K562 (cell line): ENCODE measurements around the gene PLEKHG4B. TPM values are rescaled to one million over a fixed set of nuclear protein-coding genes. Genes with fewer than 3 reads are reported as not detected.

Experiments used
- ATAC-seq: fragments of 200-7000 bp; cut with Tn5 transposase; 3 replicates; pipeline ENCODE4 v1.9.1; 2020; ENCODE audit warnings: moderate library complexity
- BruUV-seq: library from RNA; stranded (reverse); fragments of 400-500 nt; replicated peaks from 2 replicates; lab custom pipeline; 2021; lab: Mats Ljungman, UMichigan
- CTCF ChIA-PET: fragments of 300-600 bp; formaldehyde crosslinking; extraction: SDS; loops from one replicate; lab custom pipeline; 2021; ENCODE audit warnings: low intra/inter-chr PET ratio; lab: Yijun Ruan, JAX
- POLR2A ChIA-PET: fragments of 300-600, 350-650 bp; sonication (Branson Sonifier 250); formaldehyde crosslinking; extraction: SDS; loops from one replicate; lab custom pipeline; 2021; ENCODE audit warnings: antibody characterized with exemption, inconsistent platforms; lab: Yijun Ruan, JAX
- DNase-seq, 4 experiments: peaks; one replicate each; pipeline versions ENCODE4 v3.0.0 to v3.0.0-alpha.2; 2011 to 2018; ENCODE audit warnings: low spot score in 3 of 4, mixed read lengths in 3 of 4; ENCODE audit errors: extremely low read depth in 1 of 4
- FAIRE-seq: peaks from 2 replicates; lab custom pipeline; 2011; peaks lifted over from hg19 to GRCh38; lab: Jason Lieb, UNC
- H2AFZ ChIP-seq: 2 replicates; pipeline ENCODE4 v1.6.0; 2011; ENCODE audit warnings: low read depth, low read length, control low read depth, inconsistent platforms
- H3K27ac ChIP-seq: fragments of 200-600 bp; 3 replicates; pipeline ENCODE4 v1.8.0; 2011; ENCODE audit warnings: low read depth, mild to moderate bottlenecking, control low read depth, inconsistent platforms, low read length, moderate library complexity, mixed read lengths; ENCODE audit errors: extremely low read depth
- H3K27me3 ChIP-seq, 2 experiments: fragments of 300-600 bp in 1 of 2; 2 replicates in 1 of 2; 3 replicates in 1 of 2; pipeline versions ENCODE4 v1.6.0 to v1.8.0; 2011; ENCODE audit warnings: inconsistent platforms in 2 of 2, low read length in 2 of 2, mild to moderate bottlenecking in 1 of 2, mixed read lengths in 1 of 2, moderate library complexity in 1 of 2; ENCODE audit not compliant: control insufficient read depth in 2 of 2, insufficient read depth in 2 of 2
- H3K36me3 ChIP-seq: fragments of 300-600 bp; 3 replicates; pipeline ENCODE4 v1.8.0; 2011; ENCODE audit warnings: mild to moderate bottlenecking, low read length, inconsistent platforms; ENCODE audit not compliant: control insufficient read depth, insufficient read depth
- H3K4me1 ChIP-seq, 2 experiments: fragments of 200-600 bp in 1 of 2; replicated peaks in 1 of 2; 2 replicates in 1 of 2; 3 replicates in 1 of 2; pipeline versions ENCODE4 v1.5.1 to v1.8.0; 2011; ENCODE audit warnings: inconsistent platforms in 2 of 2, low read length in 2 of 2, mild to moderate bottlenecking in 1 of 2, mixed read lengths in 1 of 2, moderate library complexity in 1 of 2; ENCODE audit not compliant: control insufficient read depth in 2 of 2, insufficient read depth in 2 of 2
- H3K4me2 ChIP-seq: 2 replicates; pipeline ENCODE4 v1.6.1; 2011; ENCODE audit warnings: low read length, control low read depth, inconsistent platforms, mixed read lengths; ENCODE audit not compliant: insufficient read depth
- H3K4me3 ChIP-seq: fragments of 200-600 bp; sonication (generic), shearing (Covaris generic); 2 replicates; pipeline ENCODE4 v1.5.1; 2016; ENCODE audit warnings: control low read depth, inconsistent platforms
- H3K79me2 ChIP-seq: fragments of 200-600 bp; 3 replicates; pipeline ENCODE4 v1.8.0; 2011; ENCODE audit warnings: low read length, inconsistent platforms; ENCODE audit not compliant: control insufficient read depth, insufficient read depth
- H3K9ac ChIP-seq, 2 experiments: 2 replicates each; pipeline versions ENCODE4 v1.6.0 to v1.6.1; 2011; ENCODE audit warnings: low read depth in 2 of 2, low read length in 2 of 2, control low read depth in 1 of 2, inconsistent platforms in 1 of 2, mild to moderate bottlenecking in 1 of 2, mixed read lengths in 1 of 2; ENCODE audit not compliant: insufficient read depth in 1 of 2
- H3K9me1 ChIP-seq: one replicate; pipeline ENCODE4 v1.6.0; 2011; ENCODE audit warnings: inconsistent platforms, mild to moderate bottlenecking, low read length, moderate library complexity; ENCODE audit not compliant: control insufficient read depth, insufficient read depth
- H3K9me3 ChIP-seq: replicated peaks from 2 replicates; pipeline ENCODE4 v1.5.1; 2011; ENCODE audit warnings: low read depth, low read length, inconsistent platforms; ENCODE audit not compliant: control insufficient read depth, insufficient read depth
- H4K20me1 ChIP-seq: replicated peaks from 2 replicates; pipeline ENCODE4 v1.6.1; 2011; ENCODE audit warnings: low read length, inconsistent platforms, mixed read lengths; ENCODE audit not compliant: control insufficient read depth, insufficient read depth
- EZH2 ChIP-seq: IDR thresholded peaks from 2 replicates; pipeline ENCODE4 v1.6.1; 2012; ENCODE audit warnings: low read depth, mild to moderate bottlenecking, inconsistent platforms, low read length, borderline replicate concordance
- NCOA2 ChIP-seq, 2 experiments: fragments of 450-650 bp; IDR thresholded peaks; 2 replicates each; pipeline ENCODE4 v1.6.1; 2018; ENCODE audit warnings: mild to moderate bottlenecking in 2 of 2, moderate library complexity in 1 of 2; ENCODE audit not compliant: partially characterized antibody in 2 of 2
- NFE2 ChIP-seq: IDR thresholded peaks from 2 replicates; pipeline ENCODE4 v1.6.1; 2014; ENCODE audit warnings: antibody characterized with exemption, low read depth
- NFE2L1 ChIP-seq: fragments of 450-650 bp; IDR thresholded peaks from 2 replicates; pipeline ENCODE4 v1.6.1; 2016; ENCODE audit warnings: missing genetic modification characterization, low read depth, mild to moderate bottlenecking, missing compliant biosample characterization, moderate library complexity, borderline replicate concordance
- PHF8 ChIP-seq: fragments of 200-600 bp; sonication (generic); IDR thresholded peaks from 2 replicates; pipeline ENCODE4 v1.6.1; 2012; ENCODE audit warnings: mixed run types, mild to moderate bottlenecking, inconsistent platforms, low read length, moderate library complexity, borderline replicate concordance
- POU5F1 ChIP-seq: fragments of 150-350 bp; IDR thresholded peaks from 2 replicates; pipeline ENCODE4 v1.6.1; 2014; ENCODE audit warnings: borderline replicate concordance, low read length, low read depth, mild to moderate bottlenecking; ENCODE audit not compliant: partially characterized antibody
- RB1 ChIP-seq: fragments of 450-650 bp; IDR thresholded peaks from 2 replicates; pipeline ENCODE4 v1.6.1; 2017; ENCODE audit warnings: low read depth, mild to moderate bottlenecking
- SMARCA5 ChIP-seq: fragments of 450-650 bp; IDR thresholded peaks from 2 replicates; pipeline ENCODE4 v1.6.1; 2016
- TARDBP ChIP-seq: fragments of 450-650 bp; IDR thresholded peaks from 2 replicates; pipeline ENCODE4 v1.6.1; 2016
- ZNF263 ChIP-seq: sonication (generic); formaldehyde crosslinking; IDR thresholded peaks from 2 replicates; pipeline ENCODE4 v1.8.0; 2022; ENCODE audit warnings: mild to moderate bottlenecking, missing genetic modification reagents, borderline replicate concordance
- ZNF316 ChIP-seq: fragments of 450-650 bp; IDR thresholded peaks from 2 replicates; pipeline ENCODE4 v1.6.1; 2016
- WGBS: fragments of 100-300 bp; shearing (Covaris generic); methylation state at CpG from one replicate; pipeline ENCODE4 v1.1.6; 2016; ENCODE audit warnings: low coverage, mixed read lengths; ENCODE audit not compliant: insufficient coverage; ENCODE audit errors: missing lambda C conversion rate; 5-methylcytosine and 5-hydroxymethylcytosine counted together
- in situ Hi-C: fragments of 300-500 bp; cut with MboI; formaldehyde crosslinking; loops from 4 replicates; pipeline ENCODE4 v1.15.0; 2018; ENCODE audit warnings: inconsistent platforms, mixed read lengths
- intact Hi-C: fragments of 100-400 bp; cut with micrococcal nuclease; formaldehyde crosslinking; loops from 2 replicates; pipeline ENCODE4 v1.14.2; 2022
- polyA plus RNA-seq, 8 experiments: library from polyadenylated mRNA; depleted of rRNA in 4 of 8; stranded (reverse) in 5 of 8; unstranded in 3 of 8; fragments of >200 nt; fragmentation: Nextera tagmentation in 2 of 8; fragmentation: Illumina TruSeq in 1 of 8; extraction: Ambion mirVana in 2 of 8; extraction: Trizol in 1 of 8; gene quantifications; 2 replicates each; pipeline versions ENCODE4 v1.2.1 to v1.2.3, GENCODE V29; 2011 to 2014; ENCODE audit warnings: inconsistent platforms in 1 of 8, missing spikeins in 1 of 8
- total RNA-seq, 7 experiments: library from RNA; depleted of rRNA in 6 of 7; stranded (reverse); fragments of >200 nt in 6 of 7; fragmentation: Illumina TruSeq in 2 of 7; extraction: Trizol in 2 of 7; gene quantifications; 2 replicates each; pipeline versions ENCODE4 v1.2.1 to v1.2.3, GENCODE V29; 2011 to 2021; ENCODE audit warnings: low replicate concordance in 1 of 7

PLEKHG4B gene
- total and polyA plus RNA-seq, 9 of the 15 experiments (the other 6 are each of a cell fraction or from before 2014, with no cell fraction given) = 0.02 TPM; not detected in 8

DNA sequence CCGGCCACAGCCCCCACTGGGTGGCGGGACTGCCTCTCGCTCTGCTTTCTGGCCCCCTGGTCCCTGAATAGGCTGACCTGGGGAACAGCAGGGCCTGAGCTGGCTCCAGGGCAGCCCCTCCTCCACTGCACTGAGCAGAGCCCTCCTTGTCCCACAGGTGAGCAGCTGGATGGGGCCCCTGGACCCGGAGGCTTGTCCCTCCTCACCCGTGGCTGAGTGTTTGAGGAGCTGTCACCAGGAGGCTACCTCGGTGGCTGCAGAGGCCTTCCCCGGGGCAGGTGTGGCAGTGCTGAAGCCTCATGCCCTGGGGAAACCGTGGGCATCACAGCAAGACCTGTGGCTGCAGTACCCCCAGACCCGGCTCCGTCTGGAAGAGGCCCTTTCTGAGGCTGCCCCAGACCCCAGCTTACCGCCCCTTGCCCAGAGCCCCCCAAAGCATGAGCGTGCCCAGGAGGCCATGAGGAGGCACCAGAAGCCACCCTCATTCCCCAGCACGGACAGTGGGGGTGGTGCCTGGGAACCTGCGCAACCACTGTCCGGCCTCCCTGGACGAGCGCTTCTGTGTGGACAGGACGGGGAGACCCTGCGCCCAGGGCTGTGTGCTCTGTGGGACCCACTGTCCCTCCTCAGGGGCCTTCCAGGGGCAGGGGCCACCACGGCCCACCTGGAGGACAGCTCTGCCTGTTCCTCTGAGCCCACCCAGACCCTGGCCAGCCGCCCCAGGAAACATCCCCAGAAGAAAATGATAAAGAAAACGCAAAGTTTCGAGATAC lies 70.8 kb downstream of the PLEKHG4B start (continued):
- TF ChIP-seq EZH2 (no peak), ZNF263 (CRISPR knock-in tag) (no peak), SMARCA5 (no peak), TARDBP (no peak), POU5F1 (no peak), RB1 (no peak), NCOA2 (IDR thresholded peaks at IDR 0.05; ENCODE audit: partially characterized antibody in 2 of 2) (no peak), PHF8 (no peak)

DNA sequence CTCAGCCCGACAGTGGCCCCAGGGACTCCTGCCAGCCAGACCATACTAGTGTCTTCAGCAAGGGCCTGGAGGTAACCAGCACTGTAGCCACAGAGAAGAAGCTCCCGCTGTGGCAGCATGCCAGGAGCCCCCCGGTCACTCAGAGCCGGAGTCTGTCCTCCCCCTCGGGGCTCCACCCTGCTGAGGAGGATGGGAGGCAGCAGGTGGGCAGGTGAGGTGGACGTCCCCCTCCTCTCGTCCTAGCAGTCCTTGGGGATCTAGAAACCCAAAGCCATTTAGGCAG lies 71.3 kb downstream of the PLEKHG4B start:
- Histone ChIP-seq H2AFZ (no peak overlapping the region), H3K9me3 (no peaks in the 10 kb centered on the region), H3K27me3 (peaks cover 30 to 67% of the 10 kb centered on the region in 2 experiments), H3K4me1 (peaks cover 0 to 9% of the 10 kb centered on the region in 2 experiments; a peak in 1 of 5 replicates), H4K20me1 (no peaks in the 10 kb centered on the region; the same call in 1 of the 2 replicates), H3K4me3 (no peak overlapping the region), H3K4me2 (no peak overlapping the region), H3K36me3 (no peaks in the 10 kb centered on the region), H3K9ac (no peak overlapping the region), H3K27ac (no peak overlapping the region), H3K9me1 (no peaks in the 10 kb centered on the region), H3K79me2 (no peaks in the 10 kb centered on the region)
- ChIA-PET CTCF (no interaction called here), POLR2A (no interaction called here)
- ATAC-seq = no peak
- in situ Hi-C loops = no loop called here
- no peak for FAIRE-seq
- no TSS peak for BruUV-seq
- 0% methylated on average over 7 of the region's 7 CpGs for WGBS
- no peak for TF ChIP-seq NFE2
- no peak for TF ChIP-seq ZNF316
- TF ChIP-seq NFE2L1 = no peak
- intact Hi-C loops = no loop called here
- DNase-seq = no peak
